ENCODE measurements around the gene SLC19A3. TPM values are rescaled to one million over a fixed set of nuclear protein-coding genes. Genes with fewer than 3 reads are reported as not detected.
A peak's percentile ranks its signal among the peaks of the same experiment; 100 is the strongest.
"Not testable (repeated sequence)": the region's sequence is repeated elsewhere in the genome, so short reads cannot be mapped to it uniquely, and the experiment has no call there.

The SLC19A3 gene
- total RNA-seq, 1 donor from 2014 or later: 34.3 TPM

DNA sequence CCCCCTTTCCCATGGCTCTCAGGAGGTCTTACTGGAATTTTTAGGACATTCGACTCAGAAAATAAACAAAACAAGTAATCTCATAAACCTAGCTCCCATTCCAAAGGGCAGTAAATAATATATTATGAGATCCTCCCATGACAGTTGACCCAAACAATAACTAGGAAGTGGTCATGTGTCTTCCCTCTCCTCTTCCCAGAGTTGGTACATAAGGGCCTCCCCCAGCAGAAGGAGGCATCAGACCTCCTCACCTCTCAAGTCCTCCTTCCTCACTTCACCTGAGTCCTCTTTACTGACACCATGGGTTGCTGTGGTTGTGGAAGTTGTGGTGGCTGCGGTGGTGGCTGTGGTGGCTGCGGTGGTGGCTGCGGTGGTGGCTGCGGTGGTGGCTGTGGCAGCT, 10.2 kb upstream of the SLC19A3 start, which contains the start of gene SCYGR7:
TSS of gene SCYGR7 (plus strand) at position 301 of the 400 bp plus-strand sequence. CDS start at position 301, 0 bp downstream.
- no peaks in the 10 kb centered on the region for H3K36me3 Mint-ChIP-seq (ENCODE audit: insufficient read depth)
- H3K4me1 Mint-ChIP-seq (ENCODE audit: low read depth): peaks cover 7% of the 10 kb centered on the region
- H3K9me3 Mint-ChIP-seq (ENCODE audit: low read depth): no peaks in the 10 kb centered on the region
- no peak within 1 kb of the TSS for H3K4me3 Mint-ChIP-seq (ENCODE audit: low read depth)
- no peak within 1 kb of the TSS for H3K27ac Mint-ChIP-seq
- H3K27me3 Mint-ChIP-seq: no peaks in the 10 kb centered on the region
- no peak for DNase-seq (ENCODE audit: low spot score, unreplicated experiment)
- TF ChIP-seq, protein P1, sequence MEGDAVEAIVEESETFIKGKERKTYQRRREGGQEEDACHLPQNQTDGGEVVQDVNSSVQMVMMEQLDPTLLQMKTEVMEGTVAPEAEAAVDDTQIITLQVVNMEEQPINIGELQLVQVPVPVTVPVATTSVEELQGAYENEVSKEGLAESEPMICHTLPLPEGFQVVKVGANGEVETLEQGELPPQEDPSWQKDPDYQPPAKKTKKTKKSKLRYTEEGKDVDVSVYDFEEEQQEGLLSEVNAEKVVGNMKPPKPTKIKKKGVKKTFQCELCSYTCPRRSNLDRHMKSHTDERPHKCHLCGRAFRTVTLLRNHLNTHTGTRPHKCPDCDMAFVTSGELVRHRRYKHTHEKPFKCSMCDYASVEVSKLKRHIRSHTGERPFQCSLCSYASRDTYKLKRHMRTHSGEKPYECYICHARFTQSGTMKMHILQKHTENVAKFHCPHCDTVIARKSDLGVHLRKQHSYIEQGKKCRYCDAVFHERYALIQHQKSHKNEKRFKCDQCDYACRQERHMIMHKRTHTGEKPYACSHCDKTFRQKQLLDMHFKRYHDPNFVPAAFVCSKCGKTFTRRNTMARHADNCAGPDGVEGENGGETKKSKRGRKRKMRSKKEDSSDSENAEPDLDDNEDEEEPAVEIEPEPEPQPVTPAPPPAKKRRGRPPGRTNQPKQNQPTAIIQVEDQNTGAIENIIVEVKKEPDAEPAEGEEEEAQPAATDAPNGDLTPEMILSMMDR (IDR thresholded peaks at IDR 0.05; ENCODE audit: unreplicated experiment): no peak

DNA sequence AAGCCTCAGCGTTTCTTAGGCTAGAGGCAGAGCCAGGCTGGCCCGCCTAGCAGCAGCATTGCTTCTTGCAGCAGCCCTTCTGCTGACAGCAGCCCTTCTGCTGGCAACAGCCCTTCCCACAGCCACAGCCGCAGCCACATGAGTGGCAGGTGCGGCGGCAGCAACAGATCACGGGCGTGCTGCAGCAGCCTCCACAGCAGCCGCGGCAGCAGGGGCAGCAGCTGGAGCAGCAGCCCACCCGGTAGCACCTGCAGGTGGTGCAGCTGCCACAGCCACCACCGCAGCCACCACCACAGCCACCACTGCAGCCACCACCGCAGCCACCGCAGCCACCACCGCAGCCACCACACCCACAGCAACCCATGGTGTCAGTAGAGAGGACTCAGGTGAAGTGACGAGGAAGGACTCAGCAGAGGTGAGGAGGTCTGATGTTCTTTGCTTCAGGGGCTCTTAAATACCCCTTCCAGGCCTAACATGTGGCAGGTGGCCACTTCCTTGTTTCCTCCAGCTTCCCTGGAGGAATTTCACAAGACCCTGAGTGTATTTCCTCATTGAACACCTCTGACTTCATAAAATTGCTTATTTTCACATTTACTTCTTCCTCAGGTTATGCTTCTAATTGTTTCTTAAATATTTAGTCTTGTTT, 6.7 kb upstream of the SLC19A3 start, which contains the start of gene SCYGR6:
TSS of gene SCYGR6 (minus strand) at position 364 of the 646 bp plus-strand sequence. CDS start at position 364, 0 bp downstream.
- H3K9me3 Mint-ChIP-seq (ENCODE audit: low read depth): no peaks in the 10 kb centered on the region
- H3K4me3 Mint-ChIP-seq (ENCODE audit: low read depth): no peak within 1 kb of the TSS
- TF ChIP-seq, protein P1 (IDR thresholded peaks at IDR 0.05; ENCODE audit: unreplicated experiment): no peak
- H3K27me3 Mint-ChIP-seq: no peaks in the 10 kb centered on the region
- no peak within 1 kb of the TSS for H3K27ac Mint-ChIP-seq
- no peak for DNase-seq (ENCODE audit: low spot score, unreplicated experiment)
- no peaks in the 10 kb centered on the region for H3K36me3 Mint-ChIP-seq (ENCODE audit: insufficient read depth)
- peaks cover 25% of the 10 kb centered on the region for H3K4me1 Mint-ChIP-seq (ENCODE audit: low read depth)

DNA sequence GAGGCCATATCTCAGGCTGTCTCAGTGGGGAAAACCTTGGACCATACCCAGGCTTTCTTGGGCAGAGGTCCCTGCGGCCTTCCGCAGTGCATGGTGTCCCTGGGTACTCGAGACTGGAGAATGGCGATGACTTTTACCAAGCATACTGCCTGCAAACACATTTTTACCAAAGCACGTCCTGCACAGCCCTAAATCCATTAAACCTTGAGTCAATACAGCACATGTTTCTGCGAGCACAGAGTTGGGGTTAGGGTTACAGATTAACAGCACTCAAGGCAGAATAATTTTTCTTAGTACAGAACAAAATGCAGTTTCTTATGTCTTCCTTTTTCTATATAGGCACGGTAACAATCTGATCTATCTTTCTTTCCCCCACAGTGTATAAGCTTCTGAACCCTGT, 5.0 kb upstream of the SLC19A3 start:
- peak overlapping the region; percentile 45 for H3K4me3 Mint-ChIP-seq (ENCODE audit: low read depth)
- not testable (repeated sequence) for H3K27me3 Mint-ChIP-seq; DNase-seq (ENCODE audit: low spot score, unreplicated experiment); H3K9me3 Mint-ChIP-seq (ENCODE audit: low read depth); H3K36me3 Mint-ChIP-seq (ENCODE audit: insufficient read depth)
- peak overlapping the region; percentile 84 for H3K27ac Mint-ChIP-seq
- H3K4me1 Mint-ChIP-seq (ENCODE audit: low read depth): peaks cover 27% of the 10 kb centered on the region

DNA sequence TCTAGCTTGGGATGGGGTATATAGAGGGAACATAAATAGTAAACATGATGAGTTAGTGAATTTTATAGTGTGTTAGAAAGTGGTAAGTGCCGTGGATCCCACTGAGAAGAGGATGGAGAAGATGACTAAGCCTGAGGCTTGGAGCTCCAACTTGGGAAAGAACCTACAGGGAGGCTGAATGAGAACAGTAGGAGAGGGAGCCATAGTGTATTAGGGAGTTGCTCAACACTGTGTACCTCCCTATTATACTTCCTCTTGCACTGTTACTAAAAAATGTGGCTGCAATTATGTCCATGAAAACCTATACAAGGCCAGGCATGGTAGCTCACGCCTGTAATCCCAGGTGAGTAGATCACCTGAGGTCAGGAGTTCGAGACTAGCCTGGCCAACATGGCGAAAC, 2.9 kb upstream of the SLC19A3 start:
- H3K4me3 Mint-ChIP-seq (ENCODE audit: low read depth): no peak overlapping the region
- H3K4me1 Mint-ChIP-seq (ENCODE audit: low read depth): peaks cover 38% of the 10 kb centered on the region
- no peak overlapping the region for H3K27ac Mint-ChIP-seq
- TF ChIP-seq, protein P1 (IDR thresholded peaks at IDR 0.05; ENCODE audit: unreplicated experiment): no peak
- no peaks in the 10 kb centered on the region for H3K27me3 Mint-ChIP-seq
- no peaks in the 10 kb centered on the region for H3K9me3 Mint-ChIP-seq (ENCODE audit: low read depth)
- no peaks in the 10 kb centered on the region for H3K36me3 Mint-ChIP-seq (ENCODE audit: insufficient read depth)
- DNase-seq (ENCODE audit: low spot score, unreplicated experiment): no peak

DNA sequence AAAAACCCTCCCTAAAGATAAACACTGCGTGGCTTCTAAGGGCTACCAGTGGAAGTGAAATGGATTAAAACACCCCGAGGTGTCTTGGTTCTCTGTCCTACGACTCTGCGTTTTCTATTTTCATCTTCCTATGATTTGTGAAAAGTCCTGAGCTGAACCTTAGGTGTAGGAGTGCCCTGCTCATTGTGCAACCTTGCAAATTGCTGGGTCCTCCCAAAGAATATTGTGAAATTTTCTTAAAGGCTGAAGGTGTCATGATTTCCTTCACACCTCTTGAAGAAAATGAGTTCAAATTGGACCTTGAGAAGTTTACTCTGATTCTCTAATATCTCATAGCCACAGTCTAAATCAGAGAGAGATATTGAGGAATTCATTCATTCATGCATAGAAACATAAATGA, 1.8 kb upstream of the SLC19A3 start:
- Mint-ChIP-seq H3K27me3 (no peaks in the 10 kb centered on the region), H3K9me3 (ENCODE audit: low read depth) (no peaks in the 10 kb centered on the region)

More for the DNA sequence above, 1.8 kb upstream of the SLC19A3 start:
- Mint-ChIP-seq H3K4me3 (ENCODE audit: low read depth) (no peak overlapping the region), H3K27ac (no peak overlapping the region), H3K4me1 (ENCODE audit: low read depth) (peaks cover 41% of the 10 kb centered on the region), H3K36me3 (ENCODE audit: insufficient read depth) (no peaks in the 10 kb centered on the region)
- DNase-seq (ENCODE audit: low spot score, unreplicated experiment): no peak
- TF ChIP-seq, protein P1 (IDR thresholded peaks at IDR 0.05; ENCODE audit: unreplicated experiment): no peak

Measured in progenitor cell of endocrine pancreas (in vitro differentiated cells).